Measurements from ENCODE around the gene PCDH8. TPM values are rescaled to one million over a fixed set of nuclear protein-coding genes. Genes with fewer than 3 reads are reported as not detected.

Gene PCDH8
- total RNA-seq, 3 donors from 2014 or later (not counting 1 experiment from before 2014, with no cell fraction given), result not detected

DNA sequence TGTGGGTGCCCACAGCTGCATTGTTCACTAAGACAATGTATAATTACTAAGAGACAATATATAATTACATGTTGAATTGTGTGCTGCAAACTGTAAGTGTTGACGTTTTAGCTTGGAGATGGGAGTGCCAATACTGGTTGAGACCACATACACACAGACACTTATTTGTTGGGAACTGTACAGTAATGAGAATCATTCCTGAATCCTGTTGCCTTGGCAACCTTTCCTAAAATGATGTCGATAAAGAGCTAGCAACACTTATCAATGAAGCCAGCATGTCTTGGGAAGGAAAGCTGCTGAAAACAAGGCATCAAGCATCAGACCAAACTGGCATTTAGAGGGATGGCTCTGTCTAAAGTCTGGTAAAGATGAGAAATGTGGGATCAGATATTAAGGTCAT lies 51.3 kb downstream of the PCDH8 start:
- H3K27me3 ChIP-seq (ENCODE audit: control insufficient read depth, insufficient read depth, low read length), result no peaks in the 10 kb centered on the region
- WGBS (ENCODE audit: insufficient coverage), result 92% methylated on average over 1 of the region's 2 CpGs
- no peaks in the 10 kb centered on the region for H3K9me3 ChIP-seq (ENCODE audit: control insufficient read depth, insufficient read depth, low read length)
- Mint-ChIP-seq H3K4me3 (no peak overlapping the region), H3K27me3 (ENCODE audit: low read depth in 2 of 2) (peaks cover 5 to 7% of the 10 kb centered on the region in 2 donors), H3K9me3 (no peaks in the 10 kb centered on the region), H3K4me1 (no peaks in the 10 kb centered on the region), H3K36me3 (no peaks in the 10 kb centered on the region), H3K27ac (no peak overlapping the region)
- H3K4me3 ChIP-seq (ENCODE audit: low read length), result no peak overlapping the region
- TF ChIP-seq CTCF (IDR thresholded peaks at IDR 0.05), result no peak
- intact Hi-C loops (cut with micrococcal nuclease), result no loop called here
- no peak overlapping the region for H3K27ac ChIP-seq (ENCODE audit: low read length)
- no peak for ATAC-seq
- DNase-seq, result no peak
- no peaks in the 10 kb centered on the region for H3K4me1 ChIP-seq (ENCODE audit: control insufficient read depth, insufficient read depth, low read length)
- H3K36me3 ChIP-seq (ENCODE audit: control insufficient read depth, insufficient read depth, low read length), result no peaks in the 10 kb centered on the region

DNA sequence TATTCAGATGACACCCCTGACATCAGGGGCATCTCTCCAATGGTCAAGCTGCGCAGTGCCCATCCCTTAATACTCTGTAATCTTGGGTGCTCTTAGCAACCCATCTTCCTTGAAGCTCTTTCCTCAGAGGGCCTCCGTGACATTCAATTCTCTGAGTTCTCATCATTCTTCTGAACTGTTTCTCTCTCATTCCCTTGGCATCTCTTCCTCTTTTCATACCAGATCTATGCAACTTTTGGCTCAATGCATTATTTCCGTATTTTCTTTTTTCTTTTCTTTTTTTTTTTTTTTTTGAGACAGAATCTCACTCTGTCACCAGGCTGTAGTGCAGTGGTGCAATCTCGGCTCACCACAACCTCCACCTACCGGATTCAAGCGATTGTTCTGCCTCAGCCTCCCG lies 53.9 kb downstream of the PCDH8 start:
- Histone ChIP-seq H3K4me3 (ENCODE audit: low read length) (no peak overlapping the region), H3K4me1 (ENCODE audit: control insufficient read depth, insufficient read depth, low read length) (no peaks in the 10 kb centered on the region), H3K27me3 (ENCODE audit: control insufficient read depth, insufficient read depth, low read length) (no peaks in the 10 kb centered on the region), H3K27ac (ENCODE audit: low read length) (no peak overlapping the region), H3K9me3 (ENCODE audit: control insufficient read depth, insufficient read depth, low read length) (no peaks in the 10 kb centered on the region), H3K36me3 (ENCODE audit: control insufficient read depth, insufficient read depth, low read length) (no peaks in the 10 kb centered on the region)
- H3K36me3 Mint-ChIP-seq, result no peaks in the 10 kb centered on the region
- ATAC-seq, result no peak
- H3K27me3 Mint-ChIP-seq (ENCODE audit: low read depth in 2 of 2), result peaks cover 5 to 7% of the 10 kb centered on the region in 2 donors
- intact Hi-C loops (cut with micrococcal nuclease), result no loop called here
- no peaks in the 10 kb centered on the region for H3K4me1 Mint-ChIP-seq
- no peak overlapping the region for H3K27ac Mint-ChIP-seq
- no peak overlapping the region for H3K4me3 Mint-ChIP-seq
- H3K9me3 Mint-ChIP-seq, result no peaks in the 10 kb centered on the region
- 91% methylated on average over 7 of the region's 7 CpGs for whole genome bisulfite sequencing (ENCODE audit: insufficient coverage)
- no peak for TF ChIP-seq CTCF (IDR thresholded peaks at IDR 0.05)
- no peak for DNase-seq

- Histone ChIP-seq H3K4me1 (ENCODE audit: control insufficient read depth, insufficient read depth, low read length) (no peaks in the 10 kb centered on the region), H3K27ac (ENCODE audit: low read length) (no peak overlapping the region), H3K9me3 (ENCODE audit: control insufficient read depth, insufficient read depth, low read length) (no peaks in the 10 kb centered on the region), H3K36me3 (ENCODE audit: control insufficient read depth, insufficient read depth, low read length) (no peaks in the 10 kb centered on the region), H3K27me3 (ENCODE audit: control insufficient read depth, insufficient read depth, low read length) (no peaks in the 10 kb centered on the region), H3K4me3 (ENCODE audit: low read length) (no peak overlapping the region)
- DNase-seq (no peak), ATAC-seq (no peak)
- 75% methylated on average over 7 of the region's 7 CpGs for WGBS (ENCODE audit: insufficient coverage)
- H3K4me1 Mint-ChIP-seq, result no peaks in the 10 kb centered on the region
- H3K4me3 Mint-ChIP-seq, result no peak overlapping the region
- H3K27me3 Mint-ChIP-seq (ENCODE audit: low read depth in 2 of 2), result peaks cover 4 to 5% of the 10 kb centered on the region in 2 donors
- intact Hi-C loops (cut with micrococcal nuclease), result no loop called here
- TF ChIP-seq CTCF (IDR thresholded peaks at IDR 0.05), result no peak
- H3K36me3 Mint-ChIP-seq, result no peaks in the 10 kb centered on the region
- H3K27ac Mint-ChIP-seq, result no peak overlapping the region
- H3K9me3 Mint-ChIP-seq, result no peaks in the 10 kb centered on the region
Measured at GRCh38 chr13:52793515-52794061, 54.9 kb downstream of the PCDH8 start.

Other genes with a start within 250 kb of the PCDH8 start
- 10 to 100 TPM; 11.9 to 16.2 (median 15.4) TPM for gene HNRNPA1L2, start 206.2 kb downstream of the PCDH8 start, total RNA-seq
- 10 to 100 TPM; 27.4 to 34.4 (median 29.7) TPM for gene SUGT1, start 195.8 kb downstream of the PCDH8 start, total RNA-seq
- not detected for gene CNMD, start 108.8 kb downstream of the PCDH8 start, total RNA-seq
- gene OLFM4, start 180.2 kb upstream of the PCDH8 start, total RNA-seq, result not detected